CD4-positive, alpha-beta T cell (primary cell): ENCODE results near the gene PRLH. TPM values are rescaled to one million over a fixed set of nuclear protein-coding genes. Genes with fewer than 3 reads are reported as not detected.

Experiments
- ATAC-seq: fragments of 200-7000 bp; cut with Tn5 transposase; one replicate; pipeline ENCODE4 v1.10.0; 2022; ENCODE audit warnings: mild to moderate bottlenecking; ENCODE audit not compliant: poor library complexity
- CTCF ChIA-PET: fragments of 350-600 bp; sonication (Branson Sonifier 250); formaldehyde crosslinking; loops from one replicate; lab custom pipeline; 2021; ENCODE audit warnings: antibody characterized with exemption, inconsistent platforms; lab: Charles Lee
- POLR2A ChIA-PET: fragments of 350-600 bp; sonication (Branson Sonifier 250); formaldehyde crosslinking; loops from one replicate; lab custom pipeline; 2021; ENCODE audit warnings: antibody characterized with exemption, inconsistent platforms; lab: Charles Lee
- DNase-seq, 14 experiments: peaks; one replicate each; pipeline ENCODE4 v3.0.0-alpha.2; 2013 to 2020; ENCODE audit warnings: mixed read lengths in 2 of 14
- H3K27ac ChIP-seq, 2 donors: one replicate each; pipeline versions ENCODE4 v1.5.1 to v1.7.0; 2013; ENCODE audit warnings: low read length in 2 of 2, low read depth in 1 of 2, mild to moderate bottlenecking in 1 of 2
- H3K27me3 ChIP-seq, 2 experiments: 1 replicate in 1 of 2; 2 replicates in 1 of 2; pipeline versions ENCODE4 v1.6.1 to v1.7.0; 2013; ENCODE audit warnings: low read length in 2 of 2, control low read depth in 1 of 2, mild to moderate bottlenecking in 1 of 2, moderate library complexity in 1 of 2; ENCODE audit not compliant: insufficient read depth in 2 of 2, control insufficient read depth in 1 of 2
- H3K36me3 ChIP-seq: one replicate; pipeline ENCODE4 v1.6.1; 2013; ENCODE audit warnings: low read length, control low read depth; ENCODE audit not compliant: insufficient read depth
- H3K4me1 ChIP-seq: one replicate; pipeline ENCODE4 v1.6.1; 2013; ENCODE audit warnings: low read length, control low read depth; ENCODE audit not compliant: insufficient read depth
- H3K4me3 ChIP-seq: one replicate; pipeline ENCODE4 v1.5.1; 2013; ENCODE audit warnings: mild to moderate bottlenecking, low read length, moderate library complexity
- H3K9me3 ChIP-seq, 2 experiments: 1 replicate in 1 of 2; 2 replicates in 1 of 2; pipeline versions ENCODE4 v1.6.1 to v1.7.0; 2013; ENCODE audit warnings: low read length in 2 of 2, mild to moderate bottlenecking in 2 of 2, control low read depth in 1 of 2, moderate library complexity in 1 of 2; ENCODE audit not compliant: control insufficient read depth in 1 of 2, insufficient read depth in 1 of 2
- H3K27ac Mint-ChIP-seq: one replicate; pipeline ENCODE4 v1.8.0; 2020; ENCODE audit warnings: mixed read lengths
- H3K27me3 Mint-ChIP-seq: one replicate; pipeline ENCODE4 v1.8.0; 2021; ENCODE audit warnings: mixed read lengths
- H3K36me3 Mint-ChIP-seq: one replicate; pipeline ENCODE4 v1.8.0; 2021; ENCODE audit warnings: low read depth, mixed read lengths
- H3K4me1 Mint-ChIP-seq: one replicate; pipeline ENCODE4 v1.8.0; 2021; ENCODE audit warnings: low read depth, mixed read lengths
- H3K4me3 Mint-ChIP-seq: one replicate; pipeline ENCODE4 v1.8.0; 2020; ENCODE audit warnings: mild to moderate bottlenecking, mixed read lengths
- H3K9me3 Mint-ChIP-seq: one replicate; pipeline ENCODE4 v1.8.0; 2020; ENCODE audit warnings: mixed read lengths
- intact Hi-C, 2 experiments: fragments of 100-400 bp; cut with DNase I in 1 of 2; cut with micrococcal nuclease in 1 of 2; formaldehyde crosslinking; loops; one replicate each; pipeline versions ENCODE4 v1.15.1 to v1.9.0; 2023 to 2025; cut with DNase I, micrococcal nuclease
- total RNA-seq, 174 experiments: library from RNA in 2 of 174; stranded (reverse) in 2 of 174; gene quantifications; one replicate each; pipeline ENCODE4 v1.2.3 and lab custom pipeline; 2021 to 2026
- TF ChIP-seq, protein P1 (sequence below): fragments of 200-600 bp; IDR thresholded peaks from one replicate; pipeline ENCODE4 v1.8.0; 2022; ENCODE audit warnings: antibody characterized with exemption, mild to moderate bottlenecking

Gene PRLH
- total RNA-seq, 2 experiments from 2014 or later: not detected

GRCh38 chr2:237571551-237571950, 5.2 kb downstream of the PRLH start:
- H3K9me3 ChIP-seq: peaks cover 0 to 11% of the 10 kb centered on the region in 2 experiments
- no peaks in the 10 kb centered on the region for H3K36me3 ChIP-seq
- Mint-ChIP-seq H3K27me3 (peaks cover 7% of the 10 kb centered on the region), H3K4me1 (peaks cover 5% of the 10 kb centered on the region), H3K36me3 (no peaks in the 10 kb centered on the region), H3K27ac (no peak overlapping the region), H3K4me3 (no peak overlapping the region), H3K9me3 (no peaks in the 10 kb centered on the region)
- peaks cover 6% of the 10 kb centered on the region for H3K4me1 ChIP-seq
- H3K27ac ChIP-seq: no peak overlapping the region
- TF ChIP-seq, protein P1, sequence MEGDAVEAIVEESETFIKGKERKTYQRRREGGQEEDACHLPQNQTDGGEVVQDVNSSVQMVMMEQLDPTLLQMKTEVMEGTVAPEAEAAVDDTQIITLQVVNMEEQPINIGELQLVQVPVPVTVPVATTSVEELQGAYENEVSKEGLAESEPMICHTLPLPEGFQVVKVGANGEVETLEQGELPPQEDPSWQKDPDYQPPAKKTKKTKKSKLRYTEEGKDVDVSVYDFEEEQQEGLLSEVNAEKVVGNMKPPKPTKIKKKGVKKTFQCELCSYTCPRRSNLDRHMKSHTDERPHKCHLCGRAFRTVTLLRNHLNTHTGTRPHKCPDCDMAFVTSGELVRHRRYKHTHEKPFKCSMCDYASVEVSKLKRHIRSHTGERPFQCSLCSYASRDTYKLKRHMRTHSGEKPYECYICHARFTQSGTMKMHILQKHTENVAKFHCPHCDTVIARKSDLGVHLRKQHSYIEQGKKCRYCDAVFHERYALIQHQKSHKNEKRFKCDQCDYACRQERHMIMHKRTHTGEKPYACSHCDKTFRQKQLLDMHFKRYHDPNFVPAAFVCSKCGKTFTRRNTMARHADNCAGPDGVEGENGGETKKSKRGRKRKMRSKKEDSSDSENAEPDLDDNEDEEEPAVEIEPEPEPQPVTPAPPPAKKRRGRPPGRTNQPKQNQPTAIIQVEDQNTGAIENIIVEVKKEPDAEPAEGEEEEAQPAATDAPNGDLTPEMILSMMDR: no peak
- peaks cover 0 to 4% of the 10 kb centered on the region in 2 experiments for H3K27me3 ChIP-seq
- H3K4me3 ChIP-seq: no peak overlapping the region
- ChIA-PET CTCF (interaction anchor here (0.9 to 3.1 kb wide), 15 partner anchors 10 to 421 kb away, joined by 3 to 37 read pairs (median 5); no protein-coding TSS in a partner anchor), POLR2A (interaction anchor here (1.2 to 1.3 kb wide), 2 partner anchors 59 to 486 kb away, joined by 3 to 5 read pairs; partner anchors contain the start of gene COPS8)
- intact Hi-C loops: loop anchor here (2.0 to 10.0 kb wide), 3 partner anchors 147 to 1227 kb away; no protein-coding TSS in a partner anchor
- ATAC-seq (no peak), DNase-seq (no peak)

GRCh38 chr2:237572021-237572741, 5.8 kb downstream of the PRLH start:
- peaks cover 0 to 4% of the 10 kb centered on the region in 2 experiments for H3K27me3 ChIP-seq
- H3K36me3 Mint-ChIP-seq: no peaks in the 10 kb centered on the region
- CTCF ChIA-PET: interaction anchor here (0.6 to 3.1 kb wide), 23 partner anchors 9 to 805 kb away, joined by 3 to 37 read pairs (median 4); no protein-coding TSS in a partner anchor
- H3K27ac ChIP-seq: no peak overlapping the region
- ATAC-seq: peak; percentile 94
- H3K27ac Mint-ChIP-seq: no peak overlapping the region
- intact Hi-C loops: loop anchor here (1.0 to 10.0 kb wide), 4 partner anchors 60 to 1227 kb away; no protein-coding TSS in a partner anchor
- peaks cover 7% of the 10 kb centered on the region for H3K27me3 Mint-ChIP-seq
- TF ChIP-seq, protein P1: peak; percentile 99
- H3K4me1 ChIP-seq: peaks cover 6% of the 10 kb centered on the region
- peaks cover 5% of the 10 kb centered on the region for H3K4me1 Mint-ChIP-seq
- no peaks in the 10 kb centered on the region for H3K9me3 Mint-ChIP-seq
- POLR2A ChIA-PET: interaction anchor here (1.2 to 1.3 kb wide), 2 partner anchors 59 to 486 kb away, joined by 3 to 5 read pairs; partner anchors contain the start of gene COPS8
- DNase-seq: peak; percentile 78 to 92 (median 84)
- H3K9me3 ChIP-seq: peaks cover 0 to 4% of the 10 kb centered on the region in 2 experiments
- no peaks in the 10 kb centered on the region for H3K36me3 ChIP-seq
- no peak overlapping the region for H3K4me3 Mint-ChIP-seq
- H3K4me3 ChIP-seq: no peak overlapping the region

DNA sequence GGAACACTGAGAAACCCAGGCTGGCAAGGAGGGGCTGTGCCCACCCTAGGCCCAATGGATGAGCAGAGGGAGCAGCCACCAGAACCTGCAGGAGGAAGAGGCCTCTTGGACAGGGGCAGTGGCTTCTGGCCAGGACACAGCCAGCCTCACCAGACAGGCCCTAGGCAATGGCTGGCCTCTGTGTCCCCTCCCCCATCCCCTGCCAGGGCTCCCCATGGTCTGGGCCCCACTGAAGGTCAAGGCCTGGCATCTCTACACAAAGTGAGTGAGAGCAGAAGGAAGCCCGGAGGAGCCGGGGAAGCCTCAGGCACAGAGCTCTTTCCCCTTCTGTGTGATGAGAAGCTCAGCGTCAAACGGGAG, 6.3 kb downstream of the PRLH start:
- Mint-ChIP-seq H3K4me3 (no peak overlapping the region), H3K36me3 (no peaks in the 10 kb centered on the region), H3K9me3 (no peaks in the 10 kb centered on the region), H3K27me3 (peaks cover 7% of the 10 kb centered on the region), H3K27ac (no peak overlapping the region), H3K4me1 (peaks cover 5% of the 10 kb centered on the region)
- H3K4me1 ChIP-seq: peaks cover 6% of the 10 kb centered on the region
- DNase-seq: no peak
- no peak for ATAC-seq
- H3K27me3 ChIP-seq: peaks cover 0 to 4% of the 10 kb centered on the region in 2 experiments
- no peak overlapping the region for H3K27ac ChIP-seq
- no peaks in the 10 kb centered on the region for H3K36me3 ChIP-seq
- CTCF ChIA-PET: interaction anchor here (0.6 to 3.1 kb wide), 10 partner anchors 9 to 804 kb away, joined by 3 to 37 read pairs (median 5); no protein-coding TSS in a partner anchor
- POLR2A ChIA-PET: interaction anchor here (1.2 to 1.3 kb wide), 2 partner anchors 60 to 487 kb away, joined by 3 to 5 read pairs; partner anchors contain the start of gene COPS8
- intact Hi-C loops: loop anchor here (1.0 to 10.0 kb wide), 4 partner anchors 60 to 1228 kb away; no protein-coding TSS in a partner anchor
- TF ChIP-seq, protein P1: no peak
- peaks cover 0 to 4% of the 10 kb centered on the region in 2 experiments for H3K9me3 ChIP-seq
- no peak overlapping the region for H3K4me3 ChIP-seq
